ENCODE measurements around the gene TMSB15C.
"Not testable (repeated sequence)": the region's sequence is repeated elsewhere in the genome, so short reads cannot be mapped to it uniquely, and the experiment has no call there.

TMSB15C gene

DNA sequence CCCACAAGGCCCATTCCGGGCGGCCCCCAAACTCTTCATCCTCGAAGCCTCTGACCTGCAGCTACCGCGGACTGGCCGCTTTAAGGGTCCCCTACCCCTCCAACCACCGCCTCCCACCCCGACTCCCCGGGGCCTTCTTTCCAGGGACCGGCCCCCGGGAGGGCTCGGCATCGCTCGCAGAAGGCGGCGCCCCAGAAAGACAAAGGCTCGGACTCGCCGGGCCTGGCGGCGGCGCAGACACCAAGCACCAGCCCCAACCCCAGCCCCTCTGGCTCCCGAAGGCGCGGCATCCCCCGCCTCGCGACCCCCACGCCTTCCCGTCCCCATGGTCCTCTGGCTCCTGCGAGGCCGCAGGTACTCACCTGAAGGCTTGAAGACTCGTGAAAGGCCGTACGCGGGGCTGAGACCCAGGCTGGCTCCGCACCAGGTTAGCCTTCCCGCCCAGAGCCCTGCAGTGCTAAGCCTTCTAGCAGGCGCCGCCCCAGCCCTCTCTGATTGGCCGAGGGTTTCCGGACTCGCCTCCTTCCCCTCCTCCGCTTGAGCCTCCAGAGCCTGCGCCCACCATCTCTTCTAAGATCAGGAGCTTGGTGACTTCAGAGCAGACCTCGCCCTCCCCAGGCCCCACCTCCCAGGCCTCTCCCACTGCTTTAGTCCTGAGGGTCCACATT is at the start of gene TMSB15C:
Gene TMSB15C, minus strand, starts transcription at position 459 of the 668 bp plus-strand sequence.
- not testable (repeated sequence) for DNase-seq

DNA sequence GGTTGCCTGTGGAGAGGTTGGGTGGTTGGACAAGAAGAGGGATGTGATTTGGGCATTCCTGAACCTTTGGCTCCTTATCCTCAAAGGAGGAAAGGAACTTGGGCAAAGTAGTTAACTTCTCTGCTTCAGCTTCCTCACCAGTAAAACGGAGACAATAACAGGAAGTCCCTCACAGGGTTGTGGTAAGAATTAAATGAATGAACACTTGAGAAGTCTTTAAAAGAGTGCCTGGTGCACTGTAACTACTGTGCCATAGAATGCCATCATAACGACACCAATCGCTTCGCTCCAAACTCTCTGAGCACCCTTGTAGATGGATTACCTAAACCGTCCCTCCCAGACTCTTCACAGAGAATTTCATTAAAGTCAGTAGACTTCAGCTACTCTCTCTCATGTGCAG is 46.8 kb upstream of the TMSB15C start:
- DNase-seq, result peak; percentile 47

DNA sequence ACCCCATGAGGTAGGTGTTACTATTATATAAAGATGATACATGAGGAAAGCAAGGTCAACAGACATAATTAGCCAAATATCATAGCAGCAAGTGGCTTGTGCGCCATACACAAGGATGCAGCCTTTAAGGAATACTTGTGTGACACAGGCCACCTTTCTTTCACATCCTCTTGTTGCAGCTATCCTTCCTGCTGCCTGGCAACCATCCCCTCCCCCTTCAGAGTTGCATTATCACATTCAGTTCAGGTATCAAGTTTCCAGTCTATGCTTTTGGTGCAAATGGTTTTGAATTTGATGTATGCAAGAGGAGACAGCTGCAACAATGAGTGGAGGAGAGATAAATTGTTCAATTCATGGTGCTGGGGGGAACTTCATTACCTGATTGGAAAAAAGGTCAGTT is 42.7 kb upstream of the TMSB15C start:
- no peak for DNase-seq

DNA sequence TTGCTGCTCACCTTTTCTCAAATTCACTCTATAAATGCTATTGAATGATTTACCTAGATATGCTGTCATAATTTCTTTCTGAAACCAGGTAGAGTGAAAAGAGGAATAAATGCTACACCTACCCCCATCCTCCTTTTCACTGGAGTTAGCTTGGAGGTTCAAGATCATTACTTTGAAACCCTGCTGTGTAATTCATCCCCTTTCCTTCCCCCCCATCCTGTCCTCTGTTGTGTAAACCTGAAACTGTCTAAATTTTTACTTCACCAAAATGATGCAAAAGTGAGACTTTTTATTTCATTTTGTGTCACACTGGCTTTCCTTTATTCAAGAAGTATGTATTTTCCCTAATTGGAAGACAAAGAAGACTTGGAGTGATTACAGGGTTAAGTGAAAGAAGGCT is 41.7 kb upstream of the TMSB15C start:
- DNase-seq, result no peak

DNA sequence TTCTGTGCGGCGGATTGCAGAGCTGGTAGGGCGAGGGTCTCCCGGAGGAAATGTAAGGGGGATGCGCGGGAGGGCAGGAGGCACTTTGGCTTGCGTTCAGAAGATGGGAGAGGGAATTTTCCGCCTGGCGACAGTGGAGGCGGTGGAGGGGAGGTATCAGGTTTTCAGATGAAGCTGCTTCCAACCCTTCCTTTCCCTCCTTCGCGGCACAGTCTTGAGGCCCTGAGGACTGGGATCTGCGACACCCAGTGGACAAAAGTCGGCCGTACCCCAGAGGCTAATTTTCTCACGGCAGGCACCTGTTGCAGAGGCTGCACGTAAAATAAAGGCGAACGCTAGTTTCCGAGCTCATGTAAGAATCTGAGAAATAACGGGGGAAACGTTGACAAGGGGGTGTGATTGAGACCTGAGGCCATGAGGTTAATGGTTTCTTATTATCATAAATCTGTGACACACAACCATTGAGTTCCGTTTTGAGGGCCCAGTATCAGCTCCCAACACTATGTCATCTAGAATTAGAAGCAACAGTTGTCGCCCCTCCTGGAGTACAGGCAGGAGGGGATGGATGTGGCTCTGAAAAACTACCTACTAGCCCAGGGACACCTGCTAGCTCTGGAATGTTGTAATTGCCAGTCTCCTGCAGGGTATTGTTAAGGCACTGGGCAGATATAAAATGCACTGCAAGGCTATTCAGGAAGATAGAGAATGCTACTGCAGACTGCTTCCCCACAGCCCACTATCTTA is 37.4 kb upstream of the TMSB15C start:
- peak; percentile 78 for DNase-seq

DNA sequence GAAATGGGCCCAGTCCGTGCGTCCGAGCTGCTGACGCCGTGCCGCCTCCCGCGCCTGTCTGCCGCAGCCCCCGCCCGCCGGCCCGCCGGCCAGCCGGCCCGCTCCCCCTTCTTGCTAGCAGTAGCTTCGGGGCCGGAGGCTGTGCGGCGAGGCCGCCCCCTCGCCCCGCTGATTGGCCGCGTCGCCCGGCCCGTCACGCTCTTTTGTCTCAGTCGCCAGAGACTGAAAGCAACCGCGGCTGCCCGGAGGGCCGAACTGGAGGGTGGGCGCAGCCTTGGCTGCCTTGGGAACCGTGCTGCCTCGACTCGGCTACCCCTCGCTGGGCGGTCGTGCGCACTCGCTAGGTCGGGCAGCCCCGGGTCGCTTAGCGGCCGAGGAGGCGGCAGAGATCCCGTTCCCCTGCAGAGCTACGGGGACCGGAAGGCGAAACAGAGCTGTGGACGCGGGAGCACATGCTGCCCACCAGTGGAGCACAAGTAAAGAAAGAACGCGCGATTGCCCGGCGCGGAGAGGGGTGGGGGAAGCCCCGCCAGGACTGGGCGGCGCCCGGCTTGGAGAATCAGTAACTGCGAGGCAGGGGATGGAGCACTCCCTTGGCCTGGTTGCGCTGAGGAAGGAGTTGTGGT is 36.4 kb upstream of the TMSB15C start, which contains the start of gene ZCCHC18:
Gene ZCCHC18, plus strand, starts transcription at position 198 of the 626 bp plus-strand sequence. CDS start 1,589 bp downstream, outside the sequence.
- peak; percentile 70 for DNase-seq

DNA sequence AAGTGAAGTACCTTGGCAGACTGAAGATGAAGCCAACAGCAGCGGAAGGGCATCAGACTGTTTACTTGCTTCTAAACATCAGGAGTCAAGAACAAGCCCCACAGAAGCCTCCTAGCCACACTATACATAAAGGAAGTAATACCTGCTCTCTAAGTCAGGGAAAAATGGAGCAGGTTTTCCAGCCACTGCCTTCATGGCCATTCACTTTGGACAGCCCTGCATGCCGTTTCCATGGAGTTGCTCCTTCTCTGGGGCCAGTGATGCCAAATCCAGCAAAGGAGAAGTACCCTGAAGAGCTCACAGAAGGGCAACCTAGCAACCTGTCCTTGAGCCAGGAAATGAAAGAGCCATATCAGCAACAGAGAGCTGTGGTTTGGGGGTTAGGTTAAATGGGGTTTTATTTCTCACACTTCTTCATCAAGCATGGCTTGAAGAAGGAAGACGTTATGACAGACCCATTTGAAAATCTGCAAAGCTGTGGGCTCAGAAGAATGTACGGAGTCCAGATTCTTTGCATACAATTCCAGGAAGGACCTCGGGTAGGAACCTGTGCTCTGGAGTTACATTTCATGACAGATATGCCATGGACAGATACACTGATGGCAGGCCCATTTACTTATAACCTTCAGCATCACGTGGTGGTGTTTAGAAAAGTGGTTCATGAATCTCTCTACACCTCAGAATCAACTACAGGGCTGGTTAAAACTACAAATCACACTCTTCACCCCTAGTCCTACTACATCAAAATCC is 34.6 kb upstream of the TMSB15C start:
- peak; percentile 25 for DNase-seq

DNA sequence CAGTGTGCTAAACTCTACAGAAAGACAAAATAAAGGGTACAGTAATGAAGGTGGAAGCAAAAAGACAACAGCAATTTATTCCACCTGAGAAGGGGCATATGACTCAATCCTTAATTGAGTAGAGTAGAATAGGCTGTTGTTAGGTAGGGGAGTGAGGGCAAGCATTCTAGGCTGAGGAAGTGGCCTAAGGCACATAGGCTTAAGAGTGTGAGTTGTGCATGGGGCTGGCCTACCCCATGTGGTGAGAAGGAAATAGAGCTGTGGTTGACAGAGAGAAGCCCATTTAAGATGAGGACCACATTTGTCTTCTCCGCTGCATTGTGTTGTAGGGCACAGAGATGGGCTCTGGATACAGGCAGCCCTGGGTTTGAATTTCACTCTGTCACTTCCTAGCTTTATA is 32.9 kb upstream of the TMSB15C start:
- no peak for DNase-seq

DNA sequence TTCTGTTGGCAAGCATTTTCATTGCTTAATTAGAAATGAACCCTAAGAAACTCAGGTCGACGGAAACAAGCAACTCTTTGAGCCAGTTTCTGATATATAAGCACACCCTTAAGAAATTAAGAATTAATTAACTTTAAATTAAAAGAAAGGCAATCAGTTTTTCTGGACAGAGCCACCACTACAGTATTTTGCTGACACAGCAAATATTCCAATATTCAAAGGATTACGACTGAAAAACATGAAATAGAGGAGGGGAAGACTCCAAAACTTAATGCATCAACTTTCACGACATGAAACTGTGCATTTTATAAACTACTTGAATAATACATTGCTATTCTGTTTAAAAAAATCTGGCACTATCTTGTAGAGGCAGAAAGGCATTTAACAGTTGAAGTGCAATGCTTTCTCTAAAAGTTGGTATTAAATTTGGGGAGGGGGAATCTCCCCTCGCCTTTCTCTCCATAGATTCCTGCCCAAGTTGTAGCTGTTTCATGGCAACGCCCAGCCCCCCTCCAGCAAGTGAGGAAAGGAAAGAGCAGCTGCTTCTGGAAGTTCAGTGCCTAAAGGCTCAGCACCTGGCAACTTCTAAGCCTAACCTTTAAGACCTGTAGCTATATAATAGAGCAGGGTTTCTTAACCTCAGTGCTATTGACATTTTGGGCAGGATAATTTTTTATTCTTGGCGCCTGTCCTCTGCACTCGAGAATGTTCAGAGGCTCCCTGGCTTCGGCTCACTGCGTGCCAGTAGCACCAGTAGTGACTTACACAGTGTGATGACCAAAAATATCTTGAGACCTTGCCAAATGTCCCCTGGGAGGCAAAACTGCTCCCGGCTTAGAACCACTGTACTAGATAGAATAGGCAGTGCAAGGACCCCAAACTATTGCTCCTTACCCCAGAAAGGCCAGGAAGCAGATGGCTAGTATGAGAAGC is 29.6 kb upstream of the TMSB15C start:
- DNase-seq, result no peak

DNA sequence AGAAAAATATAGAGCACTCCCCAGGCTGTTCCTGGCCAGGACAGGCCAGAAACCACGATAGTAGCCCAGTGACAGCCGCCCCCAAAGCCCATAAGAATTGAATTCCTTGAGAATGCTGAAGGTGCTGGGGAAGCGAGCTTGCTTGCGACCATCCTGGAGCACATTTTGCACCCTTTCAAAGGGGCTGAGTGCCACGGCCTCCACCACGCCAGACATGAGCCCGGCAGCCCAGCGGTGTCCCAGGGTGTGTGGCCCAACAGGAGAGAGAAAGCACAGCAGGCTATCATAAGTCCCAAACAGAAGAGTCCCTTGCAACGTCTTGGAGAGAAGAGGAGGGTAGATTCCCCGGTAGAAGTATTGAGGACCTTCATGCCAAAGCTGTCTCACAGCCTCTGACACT is 28.6 kb upstream of the TMSB15C start:
- no peak for DNase-seq

DNA sequence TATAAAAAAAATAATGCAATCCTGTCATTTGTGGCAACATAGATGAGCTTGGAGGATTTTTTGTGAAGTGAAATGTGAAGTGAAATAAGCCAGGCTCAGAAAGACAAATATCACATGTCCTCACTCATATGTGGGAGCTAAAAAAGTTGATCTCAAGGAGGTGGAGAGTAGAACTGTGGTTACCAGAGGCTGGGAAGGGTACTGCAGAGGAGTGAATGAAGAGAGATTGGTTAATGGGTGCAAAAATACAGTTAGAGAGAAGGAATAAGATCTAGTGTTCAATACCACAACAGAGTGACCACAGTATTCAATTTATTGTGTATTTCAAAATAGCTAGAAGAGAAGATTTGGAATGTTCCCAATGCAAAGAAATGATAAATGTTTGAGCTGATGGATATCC is 22.9 kb upstream of the TMSB15C start:
- no peak for DNase-seq

DNA sequence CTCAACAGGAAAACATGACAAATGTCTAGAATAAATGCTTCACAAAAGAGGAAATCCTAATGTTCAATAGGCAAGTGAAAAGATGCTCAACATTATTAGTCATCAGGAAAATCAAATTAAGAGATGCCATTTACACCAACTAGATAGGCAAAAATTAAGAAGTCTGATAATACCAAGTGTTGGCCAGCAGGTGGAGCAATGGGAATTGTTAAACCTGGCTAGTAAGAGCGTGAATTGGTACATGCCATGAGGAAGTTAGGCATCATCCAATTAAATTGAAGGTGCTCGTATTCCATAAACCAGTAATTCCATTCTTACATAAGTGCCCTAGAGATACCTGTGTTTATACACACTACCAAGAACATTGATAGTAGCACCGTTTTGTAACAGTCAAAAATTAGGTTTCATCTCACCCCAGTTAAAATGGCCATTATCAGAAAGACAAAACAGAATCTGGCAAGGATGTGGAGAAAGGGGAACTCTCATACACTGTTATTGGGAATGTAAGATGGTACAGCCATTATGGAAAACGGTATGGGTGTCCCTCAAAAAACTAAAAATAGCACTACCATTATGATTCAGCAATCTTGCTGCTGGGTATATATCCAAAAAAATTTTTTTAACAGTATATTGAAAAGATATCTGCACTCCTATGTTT is 22.2 kb upstream of the TMSB15C start:
- peak; percentile 78 for DNase-seq

DNA sequence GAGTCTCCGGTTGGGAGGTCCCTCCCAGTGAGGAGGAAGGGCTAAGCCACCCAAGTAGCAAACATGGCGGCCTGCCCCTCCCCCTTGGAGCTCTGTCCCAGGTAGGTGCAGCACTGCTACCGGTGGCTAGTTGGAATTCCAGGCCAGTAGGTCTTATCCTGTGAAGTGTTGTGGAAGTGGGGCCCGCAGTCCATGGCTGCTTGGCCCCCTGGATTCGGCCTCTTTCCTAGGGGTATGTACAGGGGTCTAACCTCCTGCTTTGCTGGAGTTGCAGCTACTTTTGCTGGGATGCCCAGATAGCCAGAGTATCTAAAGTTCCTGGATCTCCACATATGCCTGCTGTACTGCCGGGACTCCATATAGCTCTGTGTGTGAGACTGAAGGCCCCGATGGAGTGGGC is 9.9 kb upstream of the TMSB15C start:
- no peak for DNase-seq

DNA sequence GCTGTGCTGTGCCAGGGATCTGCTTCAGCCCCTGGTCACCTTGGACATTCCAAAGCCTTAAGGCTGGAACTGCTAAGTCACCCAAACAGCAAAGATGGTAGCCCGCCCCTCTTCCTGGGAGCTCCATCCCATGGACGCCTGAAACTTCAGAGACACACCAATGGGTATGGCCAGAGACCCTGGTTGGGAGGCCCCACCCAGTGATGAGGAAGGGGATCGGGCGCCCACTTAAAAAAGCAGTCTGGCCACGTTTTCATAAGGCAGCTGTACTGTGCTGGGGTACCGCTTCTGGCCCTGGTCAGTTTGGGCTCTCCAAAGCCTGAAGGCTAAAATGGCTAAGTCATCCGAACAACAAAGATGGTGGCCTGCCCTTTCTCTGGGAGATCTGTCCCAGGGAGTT is 9.4 kb upstream of the TMSB15C start:
- no peak for DNase-seq

DNA sequence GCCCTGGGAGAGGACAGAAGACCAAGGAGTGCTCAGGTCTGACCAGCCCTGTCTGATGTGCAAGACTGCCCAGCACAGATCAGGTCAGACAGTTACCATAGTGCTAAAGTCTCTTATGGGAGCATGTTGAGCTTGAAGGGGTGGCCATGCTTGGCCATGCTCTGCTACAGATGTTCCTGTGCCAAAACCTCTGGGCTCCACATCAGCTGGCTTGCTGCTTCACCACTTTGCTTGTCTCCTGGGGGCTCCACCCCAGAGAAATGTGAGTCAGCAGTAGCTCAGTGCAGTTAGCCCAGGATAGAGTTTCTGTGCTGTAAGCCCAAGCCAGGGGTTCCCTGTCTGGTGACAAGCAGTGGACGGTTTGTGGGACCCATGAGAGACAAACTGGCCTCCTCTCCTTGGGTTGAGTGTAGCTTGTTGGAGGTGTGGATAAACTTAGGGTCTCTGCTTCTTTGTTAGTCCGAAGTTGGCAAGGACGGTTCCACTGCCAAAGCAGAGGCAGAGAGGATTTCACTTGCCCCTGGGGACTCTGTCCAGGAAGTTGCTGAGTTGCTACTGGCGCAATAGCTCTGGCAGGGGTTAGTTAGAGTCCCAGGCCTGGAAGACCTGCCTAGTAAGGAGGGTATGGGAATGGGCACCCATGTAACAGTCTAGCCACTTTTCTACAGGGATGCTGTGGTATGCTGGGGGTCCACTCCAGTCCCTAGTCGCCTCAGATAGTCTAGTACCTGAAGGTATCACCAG is 8.7 kb upstream of the TMSB15C start:
- DNase-seq, result no peak

DNA sequence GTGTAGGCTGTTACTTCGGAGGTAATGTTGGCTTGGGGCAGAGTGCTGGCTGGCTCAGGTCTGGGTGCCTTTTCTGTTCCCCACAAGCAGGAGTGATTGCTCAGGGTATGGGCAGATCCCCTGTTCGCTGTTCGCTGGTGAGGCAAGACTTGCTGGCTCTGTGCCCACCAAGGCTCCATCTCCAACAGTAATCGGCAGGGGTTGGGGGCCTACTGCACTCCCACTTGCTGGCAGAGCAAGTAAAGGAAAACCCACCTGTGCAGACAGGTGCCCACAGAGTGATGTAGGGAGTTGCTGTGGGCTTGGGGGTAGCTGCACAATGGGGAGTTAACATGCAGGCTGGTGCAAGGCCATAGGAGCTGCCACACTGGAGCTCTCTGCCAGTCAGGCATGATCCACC is 8.0 kb upstream of the TMSB15C start:
- DNase-seq, result no peak

DNA sequence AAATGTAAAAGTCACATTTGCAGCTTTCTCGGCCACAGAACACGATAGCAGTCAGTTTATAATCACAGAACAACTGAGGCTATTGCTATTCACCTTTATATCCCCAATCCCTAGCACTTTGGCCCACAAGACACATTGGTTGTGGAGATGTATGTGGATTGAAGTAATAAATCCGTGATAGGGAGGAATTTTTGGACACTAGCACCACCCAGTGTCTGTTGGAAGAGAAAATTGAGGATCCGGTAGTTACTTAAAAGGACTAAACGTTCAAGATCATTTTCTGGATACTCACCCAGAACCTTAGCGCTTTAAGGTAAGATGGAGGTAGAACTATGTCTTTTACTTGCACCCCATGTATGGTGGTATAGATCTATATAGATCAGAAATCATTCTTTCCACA is 1.8 kb upstream of the TMSB15C start:
- DNase-seq, result not testable (repeated sequence)

DNA sequence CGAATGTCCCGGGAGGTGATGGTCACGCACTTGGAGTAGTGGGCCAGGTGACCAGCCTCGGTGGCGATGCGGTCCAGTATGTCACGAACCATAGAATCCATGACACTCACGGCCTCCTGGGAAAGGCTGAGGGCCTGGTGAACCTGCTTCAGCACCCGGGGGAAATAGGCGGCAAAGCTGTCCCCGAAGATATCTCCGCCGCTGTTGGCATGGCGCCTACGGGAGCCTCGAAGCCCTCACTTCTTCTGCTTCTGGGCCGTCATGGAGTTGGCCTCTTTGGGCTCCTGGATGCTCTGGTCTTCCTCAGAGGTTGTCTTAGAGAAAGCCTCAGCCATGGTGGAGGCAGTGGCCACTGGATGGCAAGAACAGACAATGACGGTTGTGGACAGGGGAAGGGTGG is 13.4 kb downstream of the TMSB15C start:
- DNase-seq, result not testable (repeated sequence)

DNA sequence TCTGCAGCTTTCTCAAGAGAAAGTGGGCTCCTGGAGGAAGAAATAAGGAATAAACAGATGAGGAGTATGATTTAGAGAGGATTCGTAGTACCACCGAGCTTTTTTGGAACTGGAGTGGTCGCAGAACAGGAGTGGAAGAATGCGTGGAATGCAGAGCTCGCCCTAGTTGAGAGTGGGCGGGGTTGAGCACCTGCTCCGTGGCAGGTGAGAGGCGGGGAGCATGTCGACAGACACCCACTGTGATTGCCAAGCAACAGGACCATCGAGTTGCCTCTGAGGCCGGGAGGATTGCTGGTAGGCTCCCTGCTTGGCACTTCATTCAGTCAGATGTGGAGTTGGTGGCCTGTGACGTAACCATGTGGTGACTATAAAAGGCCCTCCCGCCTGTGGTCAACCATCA is 21.1 kb downstream of the TMSB15C start:
- not testable (repeated sequence) for DNase-seq

DNA sequence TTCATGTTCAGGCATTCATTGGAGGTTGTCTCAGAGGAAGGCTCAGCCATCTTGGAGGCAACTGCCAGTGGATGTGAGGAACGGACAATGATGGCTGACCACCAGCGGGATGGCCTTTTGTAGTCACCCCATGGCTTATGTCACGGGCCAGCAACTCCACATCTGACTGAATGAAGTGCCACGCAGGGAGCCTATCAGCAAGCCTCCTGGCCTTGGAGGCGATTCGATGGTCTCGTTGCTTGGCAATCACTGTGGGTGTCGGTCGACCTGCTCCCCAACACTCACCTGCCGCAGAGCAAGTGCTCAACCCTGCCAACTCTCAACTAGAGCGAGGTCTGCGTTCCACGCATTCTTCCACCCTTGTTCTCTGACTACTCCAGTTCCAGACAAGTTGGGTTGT is 28.9 kb downstream of the TMSB15C start:
- DNase-seq, result no peak

DNA sequence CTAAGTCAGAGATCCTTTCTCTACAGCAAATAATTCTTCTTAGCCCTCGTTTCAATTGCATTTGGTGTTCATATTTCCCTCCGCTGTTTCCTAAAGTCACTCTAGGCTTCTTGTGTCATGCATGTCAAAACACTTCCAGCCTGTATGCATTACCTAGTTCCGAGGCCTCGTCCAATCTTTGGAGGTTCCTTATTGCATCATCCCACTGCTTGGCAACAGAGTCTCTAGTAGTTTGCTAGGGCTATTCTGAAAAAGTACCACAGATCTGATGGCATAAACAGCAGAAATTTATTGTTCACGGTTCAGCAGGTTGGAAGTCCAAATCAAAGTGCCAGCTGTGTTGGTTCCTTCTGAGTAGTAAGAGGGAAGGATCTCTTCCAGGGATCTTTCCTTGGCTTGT is 30.4 kb downstream of the TMSB15C start:
- no peak for DNase-seq
